BE2C (cell line): ENCODE results near the gene ATP8A2.

Experiments
- DNase-seq: peaks from one replicate; pipeline ENCODE4 v3.0.0-alpha.2; 2020
- H3K27me3 ChIP-seq: fragments of 250-450 bp; sonication (Bioruptor Pico); 2 replicates; pipeline ENCODE4 v1.5.1; 2020; ENCODE audit warnings: mild to moderate bottlenecking
- H3K36me3 ChIP-seq: fragments of 250-450 bp; sonication (Bioruptor Pico); 2 replicates; pipeline ENCODE4 v1.5.1; 2020; ENCODE audit warnings: mild to moderate bottlenecking
- H3K4me1 ChIP-seq: fragments of 250-450 bp; sonication (Bioruptor Pico); 2 replicates; pipeline ENCODE4 v1.5.1; 2020
- H3K4me3 ChIP-seq: 2 replicates; pipeline ENCODE4 v1.5.1; 2011; ENCODE audit warnings: low read depth, low read length
- H3K9me3 ChIP-seq: fragments of 250-450 bp; sonication (Bioruptor Pico); 2 replicates; pipeline ENCODE4 v1.5.1; 2020
- CTCF ChIP-seq: IDR thresholded peaks from 2 replicates; pipeline ENCODE4 v1.5.1; 2012; ENCODE audit warnings: mild to moderate bottlenecking, low read depth, low read length

The ATP8A2 gene

DNA sequence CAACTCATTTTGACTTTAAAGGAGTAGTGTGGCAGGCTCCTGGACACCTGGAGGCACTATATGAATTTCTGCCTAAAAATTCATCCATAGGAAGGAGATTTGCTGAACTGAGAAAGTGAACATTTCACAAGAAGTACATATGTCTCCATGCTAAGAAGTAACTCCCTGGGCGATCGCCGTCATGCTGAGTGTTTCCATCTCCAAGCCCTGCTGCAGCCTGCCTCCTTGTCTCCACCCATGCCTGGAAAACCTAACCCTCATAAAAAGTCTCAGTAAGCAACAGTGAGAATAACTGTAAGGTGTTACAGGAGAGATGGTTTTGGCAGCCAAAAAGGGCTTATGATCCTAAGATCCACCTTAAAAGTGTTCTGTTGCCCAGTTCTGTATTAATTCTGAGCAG, 428.7 kb downstream of the ATP8A2 start:
- no peak overlapping the region for H3K4me3 ChIP-seq
- TF ChIP-seq CTCF: no peak
- no peaks in the 10 kb centered on the region for H3K27me3 ChIP-seq
- H3K4me1 ChIP-seq: no peaks in the 10 kb centered on the region
- DNase-seq: no peak
- H3K9me3 ChIP-seq: no peaks in the 10 kb centered on the region
- H3K36me3 ChIP-seq: no peaks in the 10 kb centered on the region

GRCh38 chr13:25802579-25802978, 430.8 kb downstream of the ATP8A2 start:
- no peaks in the 10 kb centered on the region for H3K9me3 ChIP-seq
- no peak for DNase-seq
- no peak overlapping the region for H3K4me3 ChIP-seq
- TF ChIP-seq CTCF: no peak
- no peaks in the 10 kb centered on the region for H3K27me3 ChIP-seq
- no peaks in the 10 kb centered on the region for H3K36me3 ChIP-seq
- H3K4me1 ChIP-seq: no peaks in the 10 kb centered on the region

GRCh38 chr13:25803641-25804040, 431.9 kb downstream of the ATP8A2 start:
- no peaks in the 10 kb centered on the region for H3K27me3 ChIP-seq
- H3K4me3 ChIP-seq: no peak overlapping the region
- H3K9me3 ChIP-seq: no peaks in the 10 kb centered on the region
- no peak for TF ChIP-seq CTCF
- no peaks in the 10 kb centered on the region for H3K4me1 ChIP-seq
- DNase-seq: no peak
- H3K36me3 ChIP-seq: no peaks in the 10 kb centered on the region

GRCh38 chr13:25806264-25806974, 434.6 kb downstream of the ATP8A2 start:
- no peaks in the 10 kb centered on the region for H3K36me3 ChIP-seq
- no peak overlapping the region for H3K4me3 ChIP-seq
- no peaks in the 10 kb centered on the region for H3K4me1 ChIP-seq
- H3K27me3 ChIP-seq: no peaks in the 10 kb centered on the region
- TF ChIP-seq CTCF: no peak
- H3K9me3 ChIP-seq: no peaks in the 10 kb centered on the region
- DNase-seq: no peak

DNA sequence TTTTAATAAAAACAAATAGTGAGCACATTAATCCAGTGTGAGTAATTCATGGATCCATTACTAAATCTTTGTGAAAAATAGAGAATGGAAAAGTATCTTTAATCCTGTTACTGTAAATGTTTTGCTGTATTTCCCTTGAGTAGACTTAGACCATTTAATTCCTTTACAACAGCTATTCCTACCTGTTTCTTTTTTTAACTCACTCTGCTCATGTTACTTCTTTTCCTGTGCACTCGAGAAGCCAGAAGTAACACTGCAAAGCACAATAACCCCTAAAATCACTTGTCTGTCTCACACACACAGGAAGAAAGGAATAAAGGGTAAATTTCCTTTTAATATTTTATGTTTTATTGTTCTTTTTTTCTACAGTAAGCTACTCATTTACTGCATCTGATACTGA, 435.8 kb downstream of the ATP8A2 start:
- no peak for TF ChIP-seq CTCF
- no peak for DNase-seq
- no peaks in the 10 kb centered on the region for H3K9me3 ChIP-seq
- no peaks in the 10 kb centered on the region for H3K27me3 ChIP-seq
- H3K4me1 ChIP-seq: no peaks in the 10 kb centered on the region
- no peaks in the 10 kb centered on the region for H3K36me3 ChIP-seq
- no peak overlapping the region for H3K4me3 ChIP-seq

DNA sequence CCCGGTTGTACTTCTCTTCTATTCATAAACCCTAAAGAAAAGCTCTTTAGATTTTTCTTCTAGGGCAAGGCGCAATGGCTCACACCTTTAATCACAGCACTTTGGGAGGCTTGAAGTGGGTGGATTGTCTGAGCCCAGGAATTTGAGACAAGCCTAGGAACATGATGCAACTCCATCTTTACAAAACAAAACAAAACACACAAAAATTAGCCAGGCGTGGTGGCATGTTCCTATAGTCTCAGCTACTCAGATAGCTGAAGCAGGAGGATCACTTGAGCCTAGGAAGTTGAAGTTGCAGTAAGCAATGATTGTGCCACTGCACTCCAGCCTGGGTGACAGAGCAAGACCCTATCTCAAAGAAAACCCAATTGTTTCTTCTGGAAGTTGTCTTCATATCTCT, 439.7 kb downstream of the ATP8A2 start:
- Histone ChIP-seq H3K4me3 (no peak overlapping the region), H3K9me3 (no peaks in the 10 kb centered on the region), H3K36me3 (no peaks in the 10 kb centered on the region), H3K27me3 (no peaks in the 10 kb centered on the region), H3K4me1 (no peaks in the 10 kb centered on the region)
- no peak for DNase-seq
- TF ChIP-seq CTCF: no peak
